GM23338 (cell line): Measurements from ENCODE around the gene IL17C. TPM values are rescaled to one million over a fixed set of nuclear protein-coding genes. Genes with fewer than 3 reads are reported as not detected.

ENCODE experiments used
- ATAC-seq: fragments of 200-7000 bp; cut with Tn5 transposase; 3 replicates; pipeline ENCODE4 v1.9.1; 2020
- DNase-seq: peaks from one replicate; pipeline ENCODE4 v3.0.0-alpha.2; 2015; ENCODE audit warnings: low spot score
- H2AFZ ChIP-seq: fragments of 200-600 bp; sonication (generic); 2 replicates; pipeline ENCODE4 v1.8.0; 2016; ENCODE audit warnings: antibody characterized with exemption, mild to moderate bottlenecking, moderate library complexity
- H3F3A ChIP-seq: fragments of 200-600 bp; sonication (generic); replicated peaks from 2 replicates; pipeline ENCODE4 v1.8.0; 2017; ENCODE audit warnings: antibody characterized with exemption, mixed run types, low read depth
- H3K27ac ChIP-seq: fragments of 200-600 bp; sonication (generic); 2 replicates; pipeline ENCODE4 v1.6.1; 2016; ENCODE audit warnings: low read depth
- H3K27me3 ChIP-seq: fragments of 200-600 bp; sonication (generic); 2 replicates; pipeline ENCODE4 v1.8.0; 2016; ENCODE audit warnings: mild to moderate bottlenecking, mixed run types, moderate library complexity; ENCODE audit not compliant: insufficient read depth
- H3K36me3 ChIP-seq: fragments of 200-600 bp; sonication (generic); 2 replicates; pipeline ENCODE4 v1.8.0; 2016; ENCODE audit warnings: mild to moderate bottlenecking; ENCODE audit not compliant: insufficient read depth
- H3K4me1 ChIP-seq: fragments of 200-600 bp; sonication (generic); 2 replicates; pipeline ENCODE4 v1.8.0; 2016; ENCODE audit warnings: mild to moderate bottlenecking, moderate library complexity; ENCODE audit not compliant: insufficient read depth
- H3K4me2 ChIP-seq: fragments of 200-600 bp; sonication (generic); 2 replicates; pipeline ENCODE4 v1.7.1; 2017; ENCODE audit warnings: mixed run types
- H3K4me3 ChIP-seq: fragments of 200-600 bp; sonication (generic); 2 replicates; pipeline ENCODE4 v1.6.1; 2016; ENCODE audit warnings: mixed run types
- H3K79me2 ChIP-seq: fragments of 200-600 bp; sonication (generic); replicated peaks from 2 replicates; pipeline ENCODE4 v1.8.0; 2017; ENCODE audit warnings: mild to moderate bottlenecking; ENCODE audit not compliant: insufficient read depth
- H3K9me2 ChIP-seq: fragments of 200-600 bp; sonication (generic); 2 replicates; pipeline ENCODE4 v1.8.0; 2017; ENCODE audit not compliant: insufficient read depth
- H4K20me1 ChIP-seq: fragments of 200-600 bp; sonication (generic); replicated peaks from 2 replicates; pipeline ENCODE4 v1.8.0; 2017; ENCODE audit warnings: mild to moderate bottlenecking; ENCODE audit not compliant: insufficient read depth
- H3K27ac Mint-ChIP-seq: 2 replicates; pipeline ENCODE4 v1.8.0; 2020; ENCODE audit warnings: inconsistent platforms, mild to moderate bottlenecking, moderate library complexity, mixed read lengths
- H3K27me3 Mint-ChIP-seq: 3 replicates; pipeline ENCODE4 v1.8.0; 2022; ENCODE audit warnings: low read depth, mild to moderate bottlenecking, moderate library complexity, mixed read lengths, inconsistent platforms; ENCODE audit not compliant: insufficient read depth, poor library complexity
- H3K36me3 Mint-ChIP-seq: 3 replicates; pipeline ENCODE4 v1.8.0; 2021; ENCODE audit warnings: low read depth, mild to moderate bottlenecking, inconsistent platforms, moderate library complexity, mixed read lengths
- H3K4me1 Mint-ChIP-seq: 3 replicates; pipeline ENCODE4 v1.8.0; 2020; ENCODE audit warnings: mild to moderate bottlenecking, inconsistent platforms, mixed read lengths
- H3K4me3 Mint-ChIP-seq: 3 replicates; pipeline ENCODE4 v1.8.0; 2021; ENCODE audit warnings: moderate library complexity, mild to moderate bottlenecking, inconsistent platforms, mixed read lengths
- H3K9me3 Mint-ChIP-seq: 3 replicates; pipeline ENCODE4 v1.8.0; 2020; ENCODE audit warnings: moderate library complexity, mild to moderate bottlenecking, inconsistent platforms, mixed read lengths
- CREB1 ChIP-seq: fragments of 250-450 bp; sonication (Bioruptor Pico); IDR thresholded peaks from 2 replicates; pipeline ENCODE4 v1.5.0; 2020; ENCODE audit warnings: low read depth, mild to moderate bottlenecking, moderate library complexity
- EZH2 ChIP-seq: fragments of 200-600 bp; sonication (generic); IDR thresholded peaks from one replicate; pipeline ENCODE4 v1.8.0; 2017; ENCODE audit warnings: antibody characterized with exemption, mild to moderate bottlenecking, low read depth; ENCODE audit not compliant: unreplicated experiment
- EZH2phosphoT487 ChIP-seq: fragments of 200-600 bp; sonication (generic); IDR thresholded peaks from one replicate; pipeline ENCODE4 v1.8.1; 2018; ENCODE audit warnings: antibody characterized with exemption; ENCODE audit not compliant: unreplicated experiment
- JUNB ChIP-seq: IDR thresholded peaks from one replicate; pipeline ENCODE4 v1.6.1; 2016; ENCODE audit warnings: antibody characterized with exemption; ENCODE audit not compliant: unreplicated experiment
- NANOG ChIP-seq: IDR thresholded peaks from 2 replicates; pipeline ENCODE4 v1.6.1; 2016; ENCODE audit warnings: antibody characterized with exemption, borderline replicate concordance
- POLR2AphosphoS5 ChIP-seq: IDR thresholded peaks from 2 replicates; pipeline ENCODE4 v1.6.1; 2016; ENCODE audit warnings: antibody characterized with exemption, low read depth
- STAT1 ChIP-seq: IDR thresholded peaks from one replicate; pipeline ENCODE4 v1.6.1; 2016; ENCODE audit warnings: antibody characterized with exemption; ENCODE audit not compliant: unreplicated experiment
- ZNF114 ChIP-seq: fragments of 250-450 bp; sonication (Bioruptor Pico); IDR thresholded peaks from 2 replicates; pipeline ENCODE4 v1.5.0; 2020; ENCODE audit warnings: mild to moderate bottlenecking, moderate library complexity
- ZNF331 ChIP-seq: fragments of 250-450 bp; sonication (Bioruptor Pico); IDR thresholded peaks from 2 replicates; pipeline ENCODE4 v1.5.0; 2020; ENCODE audit warnings: low read depth, mild to moderate bottlenecking, moderate library complexity
- polyA plus RNA-seq: library from polyadenylated mRNA; unstranded; fragments of >200 nt; fragmentation: Nextera tagmentation; extraction: Ambion mirVana; gene quantifications from 2 replicates; pipeline ENCODE4 v1.2.1, GENCODE V29; 2016
- total RNA-seq: library from RNA; depleted of rRNA; stranded (reverse); fragments of >200 nt; shearing (Covaris generic); gene quantifications from 2 replicates; pipeline ENCODE4 v1.2.3, GENCODE V29; 2014
- TF ChIP-seq, protein P1 (sequence below): IDR thresholded peaks from one replicate; pipeline ENCODE4 v1.6.1; 2018; ENCODE audit warnings: antibody characterized with exemption; ENCODE audit not compliant: unreplicated experiment
- TF ChIP-seq, protein P2 (sequence below): fragments of 250-450 bp; sonication (Bioruptor Pico); IDR thresholded peaks from 2 replicates; pipeline ENCODE4 v1.5.0; 2020; ENCODE audit warnings: mild to moderate bottlenecking, moderate library complexity
- TF ChIP-seq, protein P3 (sequence below), 2 experiments: fragments of 200-600 bp in 1 of 2; sonication (generic) in 1 of 2; conservative IDR thresholded peaks; 2 replicates each; pipeline versions ENCODE4 v1.5.1 to v1.6.1; 2016 to 2017; ENCODE audit warnings: antibody characterized with exemption in 2 of 2, low read depth in 2 of 2, mild to moderate bottlenecking in 2 of 2, moderate library complexity in 1 of 2

Gene IL17C
- total and polyA plus RNA-seq, 2 experiments from 2014 or later, result 2.7 to 3.9 TPM

DNA sequence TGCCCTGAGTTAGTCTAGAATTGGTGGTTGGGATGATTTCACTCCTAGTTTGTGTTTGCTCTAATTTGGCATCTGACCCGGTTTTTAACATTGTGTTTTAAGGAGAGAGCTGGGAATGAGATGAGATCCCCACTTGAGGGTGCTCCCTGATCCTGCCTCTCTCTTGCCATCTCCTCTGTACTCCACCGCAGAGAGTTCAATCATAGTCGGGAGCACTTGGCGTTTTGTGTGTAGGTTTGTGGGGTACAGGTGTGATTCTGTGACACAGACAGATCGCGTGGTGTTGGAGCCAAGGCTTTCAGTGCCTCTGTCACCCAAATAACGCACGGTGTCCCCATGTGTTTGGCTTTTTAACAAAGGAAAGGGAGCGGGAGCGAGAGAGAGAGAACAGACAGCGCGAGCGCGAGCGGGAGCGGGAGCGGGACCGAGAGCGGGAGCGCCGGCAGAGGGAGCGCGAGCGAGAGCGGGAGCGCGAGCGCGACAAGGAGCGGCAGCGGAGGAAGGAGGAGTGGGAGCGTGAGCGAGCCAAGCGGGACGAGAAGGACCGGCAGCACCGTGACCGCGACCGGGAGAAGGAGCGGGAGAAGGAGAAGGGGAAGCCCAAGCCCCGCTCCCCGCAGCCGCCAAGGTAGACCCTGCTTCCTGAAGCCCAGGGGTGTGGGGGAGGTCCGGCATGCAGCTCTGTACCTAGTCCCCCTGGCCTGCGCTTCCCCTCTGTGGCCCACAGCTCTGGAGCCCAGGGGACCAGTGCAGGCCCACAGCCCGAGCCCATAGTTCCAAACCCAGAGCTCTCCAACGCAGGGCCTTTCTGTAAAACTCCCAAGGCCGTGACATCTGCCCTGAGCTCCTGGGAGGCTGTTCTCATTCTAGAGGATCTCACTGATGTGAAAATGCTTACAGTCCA is 27.2 kb upstream of the IL17C start:
- DNase-seq, result peak; percentile 92
- H3K27me3 Mint-ChIP-seq, result peaks cover 2% of the 10 kb centered on the region
- H3K4me1 Mint-ChIP-seq, result peaks cover 21% of the 10 kb centered on the region
- H3K4me1 ChIP-seq, result peaks cover 9% of the 10 kb centered on the region; the same call in 1 of the 2 replicates
- H3F3A ChIP-seq, result peaks cover 20% of the 10 kb centered on the region
- no peaks in the 10 kb centered on the region for H3K9me2 ChIP-seq
- H3K9me3 Mint-ChIP-seq, result no peaks in the 10 kb centered on the region
- TF ChIP-seq EZH2, result no peak
- no peak for TF ChIP-seq NANOG
- no peak for TF ChIP-seq ZNF114 (CRISPR knock-in tag)
- TF ChIP-seq POLR2AphosphoS5, result no peak
- TF ChIP-seq CREB1 (CRISPR knock-in tag), result peak; percentile 23; the same call in 1 of the 2 replicates
- TF ChIP-seq STAT1, result no peak
- TF ChIP-seq, protein P1, sequence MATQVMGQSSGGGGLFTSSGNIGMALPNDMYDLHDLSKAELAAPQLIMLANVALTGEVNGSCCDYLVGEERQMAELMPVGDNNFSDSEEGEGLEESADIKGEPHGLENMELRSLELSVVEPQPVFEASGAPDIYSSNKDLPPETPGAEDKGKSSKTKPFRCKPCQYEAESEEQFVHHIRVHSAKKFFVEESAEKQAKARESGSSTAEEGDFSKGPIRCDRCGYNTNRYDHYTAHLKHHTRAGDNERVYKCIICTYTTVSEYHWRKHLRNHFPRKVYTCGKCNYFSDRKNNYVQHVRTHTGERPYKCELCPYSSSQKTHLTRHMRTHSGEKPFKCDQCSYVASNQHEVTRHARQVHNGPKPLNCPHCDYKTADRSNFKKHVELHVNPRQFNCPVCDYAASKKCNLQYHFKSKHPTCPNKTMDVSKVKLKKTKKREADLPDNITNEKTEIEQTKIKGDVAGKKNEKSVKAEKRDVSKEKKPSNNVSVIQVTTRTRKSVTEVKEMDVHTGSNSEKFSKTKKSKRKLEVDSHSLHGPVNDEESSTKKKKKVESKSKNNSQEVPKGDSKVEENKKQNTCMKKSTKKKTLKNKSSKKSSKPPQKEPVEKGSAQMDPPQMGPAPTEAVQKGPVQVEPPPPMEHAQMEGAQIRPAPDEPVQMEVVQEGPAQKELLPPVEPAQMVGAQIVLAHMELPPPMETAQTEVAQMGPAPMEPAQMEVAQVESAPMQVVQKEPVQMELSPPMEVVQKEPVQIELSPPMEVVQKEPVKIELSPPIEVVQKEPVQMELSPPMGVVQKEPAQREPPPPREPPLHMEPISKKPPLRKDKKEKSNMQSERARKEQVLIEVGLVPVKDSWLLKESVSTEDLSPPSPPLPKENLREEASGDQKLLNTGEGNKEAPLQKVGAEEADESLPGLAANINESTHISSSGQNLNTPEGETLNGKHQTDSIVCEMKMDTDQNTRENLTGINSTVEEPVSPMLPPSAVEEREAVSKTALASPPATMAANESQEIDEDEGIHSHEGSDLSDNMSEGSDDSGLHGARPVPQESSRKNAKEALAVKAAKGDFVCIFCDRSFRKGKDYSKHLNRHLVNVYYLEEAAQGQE, result no peak
- no peak for TF ChIP-seq JUNB
- TF ChIP-seq EZH2phosphoT487, result no peak
- TF ChIP-seq, protein P2, sequence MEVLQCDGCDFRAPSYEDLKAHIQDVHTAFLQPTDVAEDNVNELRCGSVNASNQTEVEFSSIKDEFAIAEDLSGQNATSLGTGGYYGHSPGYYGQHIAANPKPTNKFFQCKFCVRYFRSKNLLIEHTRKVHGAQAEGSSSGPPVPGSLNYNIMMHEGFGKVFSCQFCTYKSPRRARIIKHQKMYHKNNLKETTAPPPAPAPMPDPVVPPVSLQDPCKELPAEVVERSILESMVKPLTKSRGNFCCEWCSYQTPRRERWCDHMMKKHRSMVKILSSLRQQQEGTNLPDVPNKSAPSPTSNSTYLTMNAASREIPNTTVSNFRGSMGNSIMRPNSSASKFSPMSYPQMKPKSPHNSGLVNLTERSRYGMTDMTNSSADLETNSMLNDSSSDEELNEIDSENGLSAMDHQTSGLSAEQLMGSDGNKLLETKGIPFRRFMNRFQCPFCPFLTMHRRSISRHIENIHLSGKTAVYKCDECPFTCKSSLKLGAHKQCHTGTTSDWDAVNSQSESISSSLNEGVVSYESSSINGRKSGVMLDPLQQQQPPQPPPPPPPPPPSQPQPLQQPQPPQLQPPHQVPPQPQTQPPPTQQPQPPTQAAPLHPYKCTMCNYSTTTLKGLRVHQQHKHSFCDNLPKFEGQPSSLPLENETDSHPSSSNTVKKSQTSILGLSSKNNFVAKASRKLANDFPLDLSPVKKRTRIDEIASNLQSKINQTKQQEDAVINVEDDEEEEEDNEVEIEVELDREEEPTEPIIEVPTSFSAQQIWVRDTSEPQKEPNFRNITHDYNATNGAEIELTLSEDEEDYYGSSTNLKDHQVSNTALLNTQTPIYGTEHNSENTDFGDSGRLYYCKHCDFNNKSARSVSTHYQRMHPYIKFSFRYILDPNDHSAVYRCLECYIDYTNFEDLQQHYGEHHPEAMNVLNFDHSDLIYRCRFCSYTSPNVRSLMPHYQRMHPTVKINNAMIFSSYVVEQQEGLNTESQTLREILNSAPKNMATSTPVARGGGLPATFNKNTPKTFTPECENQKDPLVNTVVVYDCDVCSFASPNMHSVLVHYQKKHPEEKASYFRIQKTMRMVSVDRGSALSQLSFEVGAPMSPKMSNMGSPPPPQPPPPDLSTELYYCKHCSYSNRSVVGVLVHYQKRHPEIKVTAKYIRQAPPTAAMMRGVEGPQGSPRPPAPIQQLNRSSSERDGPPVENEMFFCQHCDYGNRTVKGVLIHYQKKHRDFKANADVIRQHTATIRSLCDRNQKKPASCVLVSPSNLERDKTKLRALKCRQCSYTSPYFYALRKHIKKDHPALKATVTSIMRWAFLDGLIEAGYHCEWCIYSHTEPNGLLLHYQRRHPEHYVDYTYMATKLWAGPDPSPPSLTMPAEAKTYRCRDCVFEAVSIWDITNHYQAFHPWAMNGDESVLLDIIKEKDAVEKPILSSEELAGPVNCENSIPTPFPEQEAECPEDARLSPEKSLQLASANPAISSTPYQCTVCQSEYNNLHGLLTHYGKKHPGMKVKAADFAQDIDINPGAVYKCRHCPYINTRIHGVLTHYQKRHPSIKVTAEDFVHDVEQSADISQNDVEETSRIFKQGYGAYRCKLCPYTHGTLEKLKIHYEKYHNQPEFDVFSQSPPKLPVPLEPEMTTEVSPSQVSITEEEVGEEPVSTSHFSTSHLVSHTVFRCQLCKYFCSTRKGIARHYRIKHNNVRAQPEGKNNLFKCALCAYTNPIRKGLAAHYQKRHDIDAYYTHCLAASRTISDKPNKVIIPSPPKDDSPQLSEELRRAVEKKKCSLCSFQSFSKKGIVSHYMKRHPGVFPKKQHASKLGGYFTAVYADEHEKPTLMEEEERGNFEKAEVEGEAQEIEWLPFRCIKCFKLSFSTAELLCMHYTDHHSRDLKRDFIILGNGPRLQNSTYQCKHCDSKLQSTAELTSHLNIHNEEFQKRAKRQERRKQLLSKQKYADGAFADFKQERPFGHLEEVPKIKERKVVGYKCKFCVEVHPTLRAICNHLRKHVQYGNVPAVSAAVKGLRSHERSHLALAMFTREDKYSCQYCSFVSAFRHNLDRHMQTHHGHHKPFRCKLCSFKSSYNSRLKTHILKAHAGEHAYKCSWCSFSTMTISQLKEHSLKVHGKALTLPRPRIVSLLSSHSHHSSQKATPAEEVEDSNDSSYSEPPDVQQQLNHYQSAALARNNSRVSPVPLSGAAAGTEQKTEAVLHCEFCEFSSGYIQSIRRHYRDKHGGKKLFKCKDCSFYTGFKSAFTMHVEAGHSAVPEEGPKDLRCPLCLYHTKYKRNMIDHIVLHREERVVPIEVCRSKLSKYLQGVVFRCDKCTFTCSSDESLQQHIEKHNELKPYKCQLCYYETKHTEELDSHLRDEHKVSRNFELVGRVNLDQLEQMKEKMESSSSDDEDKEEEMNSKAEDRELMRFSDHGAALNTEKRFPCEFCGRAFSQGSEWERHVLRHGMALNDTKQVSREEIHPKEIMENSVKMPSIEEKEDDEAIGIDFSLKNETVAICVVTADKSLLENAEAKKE (CRISPR knock-in tag), result no peak
- TF ChIP-seq ZNF331 (CRISPR knock-in tag), result no peak
- TF ChIP-seq, protein P3, sequence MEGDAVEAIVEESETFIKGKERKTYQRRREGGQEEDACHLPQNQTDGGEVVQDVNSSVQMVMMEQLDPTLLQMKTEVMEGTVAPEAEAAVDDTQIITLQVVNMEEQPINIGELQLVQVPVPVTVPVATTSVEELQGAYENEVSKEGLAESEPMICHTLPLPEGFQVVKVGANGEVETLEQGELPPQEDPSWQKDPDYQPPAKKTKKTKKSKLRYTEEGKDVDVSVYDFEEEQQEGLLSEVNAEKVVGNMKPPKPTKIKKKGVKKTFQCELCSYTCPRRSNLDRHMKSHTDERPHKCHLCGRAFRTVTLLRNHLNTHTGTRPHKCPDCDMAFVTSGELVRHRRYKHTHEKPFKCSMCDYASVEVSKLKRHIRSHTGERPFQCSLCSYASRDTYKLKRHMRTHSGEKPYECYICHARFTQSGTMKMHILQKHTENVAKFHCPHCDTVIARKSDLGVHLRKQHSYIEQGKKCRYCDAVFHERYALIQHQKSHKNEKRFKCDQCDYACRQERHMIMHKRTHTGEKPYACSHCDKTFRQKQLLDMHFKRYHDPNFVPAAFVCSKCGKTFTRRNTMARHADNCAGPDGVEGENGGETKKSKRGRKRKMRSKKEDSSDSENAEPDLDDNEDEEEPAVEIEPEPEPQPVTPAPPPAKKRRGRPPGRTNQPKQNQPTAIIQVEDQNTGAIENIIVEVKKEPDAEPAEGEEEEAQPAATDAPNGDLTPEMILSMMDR (conservative IDR thresholded peaks at IDR 0.05; ENCODE audit: low read depth in 2 of 2), result peak; percentile 17 to 54; a peak in 2 of 4 replicates
- H3K27ac ChIP-seq, result peak overlapping the region; percentile 80
- no peaks in the 10 kb centered on the region for H3K27me3 ChIP-seq
- peak overlapping the region; percentile 45; the same call in 1 of the 2 replicates for H3K4me3 ChIP-seq
- H2AFZ ChIP-seq, result no peak overlapping the region
- peak overlapping the region; percentile 70 for H3K4me3 Mint-ChIP-seq
- peaks cover 37% of the 10 kb centered on the region for H4K20me1 ChIP-seq
- peak overlapping the region; percentile 77 for H3K4me2 ChIP-seq
- peaks cover 8% of the 10 kb centered on the region for H3K36me3 ChIP-seq
- peaks cover 20% of the 10 kb centered on the region for H3K79me2 ChIP-seq
- ATAC-seq, result peak; percentile 89
- H3K27ac Mint-ChIP-seq, result no peak overlapping the region
- peaks cover 39% of the 10 kb centered on the region for H3K36me3 Mint-ChIP-seq
